Measurements from ENCODE around the gene ANKS1B.

GRCh38 chr12:99706736-99707473 lies 277.8 kb downstream of the ANKS1B start:
- TF ChIP-seq CTCF (IDR thresholded peaks at IDR 0.05) (no peak), POLR2A (IDR thresholded peaks at IDR 0.05) (no peak)

Data from Peyer's patch (tissue), 4 donors.